H1 (cell line): Measurements from ENCODE around the gene SYT14. TPM values are rescaled to one million over a fixed set of nuclear protein-coding genes. Genes with fewer than 3 reads are reported as not detected.
A peak's percentile ranks its signal among the peaks of the same experiment; 100 is the strongest.

Source experiments
- CTCF ChIA-PET: fragments of 300-600 bp; sonication (Branson Sonifier 250); formaldehyde crosslinking; loops from one replicate; lab custom pipeline; 2021; ENCODE audit not compliant: partially characterized antibody; lab: Charles Lee
- POLR2A ChIA-PET: fragments of 300-600 bp; sonication (Branson Sonifier 250); formaldehyde crosslinking; loops from one replicate; lab custom pipeline; 2021; ENCODE audit warnings: inconsistent platforms; ENCODE audit not compliant: partially characterized antibody; lab: Charles Lee
- DNase-seq, 2 experiments: peaks; one replicate each; pipeline versions ENCODE4 v3.0.0 to v3.0.0-alpha.2; 2010 to 2022; ENCODE audit warnings: low spot score in 2 of 2, low read depth in 1 of 2, mixed read lengths in 1 of 2
- FAIRE-seq: peaks from 2 replicates; lab custom pipeline; 2011; peaks lifted over from hg19 to GRCh38; lab: Jason Lieb, UNC
- H2AFZ ChIP-seq: 2 replicates; pipeline ENCODE4 v1.8.1; 2012; ENCODE audit warnings: low read length, inconsistent platforms
- H2AK5ac ChIP-seq: 2 replicates; pipeline ENCODE4 v1.6.1; 2013; ENCODE audit warnings: low read depth, low read length
- H2BK120ac ChIP-seq: replicated peaks from 2 replicates; pipeline ENCODE3; 2013; ENCODE audit warnings: low read depth, low read length, inconsistent platforms
- H2BK12ac ChIP-seq: 2 replicates; pipeline ENCODE4 v1.6.1; 2013; ENCODE audit warnings: low read depth, low read length
- H2BK15ac ChIP-seq: 2 replicates; pipeline ENCODE4 v1.6.1; 2013; ENCODE audit warnings: low read length
- H2BK20ac ChIP-seq: 2 replicates; pipeline ENCODE4 v1.6.1; 2013; ENCODE audit warnings: low read length
- H2BK5ac ChIP-seq: 2 replicates; pipeline ENCODE4 v1.6.1; 2013; ENCODE audit warnings: low read depth, low read length
- H3K14ac ChIP-seq: 2 replicates; pipeline ENCODE4 v1.6.1; 2013; ENCODE audit warnings: inconsistent platforms; ENCODE audit not compliant: insufficient read length
- H3K18ac ChIP-seq: 2 replicates; pipeline ENCODE4 v1.6.1; 2013; ENCODE audit warnings: low read length; ENCODE audit errors: extremely low read depth
- H3K23ac ChIP-seq: 2 replicates; pipeline ENCODE4 v1.6.1; 2013; ENCODE audit warnings: inconsistent platforms; ENCODE audit not compliant: insufficient read length
- H3K23me2 ChIP-seq: 2 replicates; pipeline ENCODE4 v1.6.1; 2013; ENCODE audit warnings: low read depth, low read length
- H3K27ac ChIP-seq: 2 replicates; pipeline ENCODE4 v1.6.1; 2011; ENCODE audit warnings: low read depth, low read length, inconsistent platforms
- H3K27me3 ChIP-seq, 4 experiments: replicated peaks in 1 of 4; 1 replicate in 1 of 4; 2 replicates in 3 of 4; pipeline versions ENCODE4 v1.6.1 to v1.8.1; 2011 to 2013; ENCODE audit warnings: low read length in 3 of 4, mild to moderate bottlenecking in 3 of 4, inconsistent platforms in 2 of 4, mixed read lengths in 2 of 4, moderate library complexity in 1 of 4; ENCODE audit not compliant: control insufficient read depth in 3 of 4, insufficient read depth in 3 of 4; ENCODE audit errors: extremely low read depth in 1 of 4
- H3K36me3 ChIP-seq, 4 experiments: 2 replicates each; pipeline versions ENCODE4 v1.6.1 to v1.8.1; 2011 to 2013; ENCODE audit warnings: mild to moderate bottlenecking in 4 of 4, low read length in 3 of 4, moderate library complexity in 2 of 4, control low read depth in 1 of 4, inconsistent platforms in 1 of 4; ENCODE audit not compliant: insufficient read depth in 4 of 4, control insufficient read depth in 2 of 4
- H3K4ac ChIP-seq: replicated peaks from 2 replicates; pipeline ENCODE3; 2013; ENCODE audit warnings: low read length, low read depth, mixed read lengths, inconsistent platforms; ENCODE audit not compliant: insufficient read length
- H3K4me1 ChIP-seq, 4 experiments: replicated peaks in 1 of 4; 1 replicate in 1 of 4; 2 replicates in 3 of 4; pipeline versions ENCODE4 v1.6.1 to v1.8.1; 2011 to 2013; ENCODE audit warnings: low read length in 3 of 4, inconsistent platforms in 2 of 4, mixed read lengths in 1 of 4; ENCODE audit not compliant: insufficient read depth in 4 of 4, control insufficient read depth in 3 of 4
- H3K4me2 ChIP-seq, 2 experiments: 2 replicates each; pipeline versions ENCODE4 v1.6.1 to v1.8.1; 2011 to 2013; ENCODE audit warnings: low read depth in 2 of 2, low read length in 2 of 2, control low read depth in 1 of 2, inconsistent platforms in 1 of 2, mild to moderate bottlenecking in 1 of 2; ENCODE audit not compliant: insufficient read depth in 1 of 2
- H3K4me3 ChIP-seq, 4 experiments: fragments of 200-600, 300-600 bp in 1 of 4; sonication (generic), shearing (Covaris generic), sonication (Bioruptor Twin) in 1 of 4; 2 replicates each; pipeline versions ENCODE4 v1.5.1 to v1.8.1; 2011 to 2016; ENCODE audit warnings: low read length in 4 of 4, low read depth in 3 of 4, control low read depth in 2 of 4, inconsistent platforms in 2 of 4, mild to moderate bottlenecking in 2 of 4, mixed read lengths in 1 of 4, moderate library complexity in 1 of 4; ENCODE audit not compliant: insufficient read depth in 2 of 4; ENCODE audit errors: extremely low read depth in 1 of 4
- H3K56ac ChIP-seq: replicated peaks from 2 replicates; pipeline ENCODE3; 2013; ENCODE audit warnings: low read depth, mild to moderate bottlenecking, mixed read lengths, low read length, inconsistent platforms; ENCODE audit not compliant: insufficient read length
- H3K79me1 ChIP-seq: 2 replicates; pipeline ENCODE4 v1.6.1; 2013; ENCODE audit warnings: low read depth, low read length, control low read depth
- H3K79me2 ChIP-seq, 2 experiments: 2 replicates each; pipeline versions ENCODE4 v1.6.1 to v1.8.1; 2012 to 2013; ENCODE audit warnings: low read length in 2 of 2, mild to moderate bottlenecking in 2 of 2, inconsistent platforms in 1 of 2; ENCODE audit not compliant: insufficient read depth in 2 of 2, control insufficient read depth in 1 of 2
- H3K9ac ChIP-seq, 4 experiments: replicated peaks in 1 of 4; 1 replicate in 1 of 4; 2 replicates in 3 of 4; pipeline versions ENCODE4 v1.6.1 to v1.8.1; 2011 to 2013; ENCODE audit warnings: low read depth in 3 of 4, low read length in 3 of 4, control low read depth in 2 of 4, mild to moderate bottlenecking in 2 of 4, moderate library complexity in 2 of 4, inconsistent platforms in 1 of 4; ENCODE audit errors: extremely low read depth in 1 of 4
- H3K9me3 ChIP-seq, 2 experiments: 2 replicates each; pipeline versions ENCODE4 v1.6.1 to v1.8.1; 2012 to 2013; ENCODE audit warnings: mild to moderate bottlenecking in 2 of 2, moderate library complexity in 2 of 2, control low read depth in 1 of 2, inconsistent platforms in 1 of 2, low read depth in 1 of 2, low read length in 1 of 2, mixed read lengths in 1 of 2; ENCODE audit not compliant: insufficient read depth in 2 of 2
- H4K20me1 ChIP-seq, 2 experiments: replicated peaks in 1 of 2; 2 replicates each; pipeline versions ENCODE3 to v1.8.1; 2011 to 2013; ENCODE audit warnings: inconsistent platforms in 2 of 2, low read length in 2 of 2, mild to moderate bottlenecking in 1 of 2; ENCODE audit not compliant: insufficient read depth in 2 of 2, control insufficient read depth in 1 of 2
- H4K5ac ChIP-seq: 2 replicates; pipeline ENCODE4 v1.6.1; 2013; ENCODE audit warnings: low read length, low read depth, mixed read lengths, inconsistent platforms; ENCODE audit not compliant: insufficient read length
- H4K8ac ChIP-seq: 2 replicates; pipeline ENCODE4 v1.8.0; 2013; ENCODE audit warnings: mild to moderate bottlenecking, moderate library complexity, low read length, inconsistent platforms; ENCODE audit not compliant: insufficient read depth; ENCODE audit errors: extremely low read depth
- H4K91ac ChIP-seq: replicated peaks from 2 replicates; pipeline ENCODE3; 2013; ENCODE audit warnings: low read length, mixed read lengths, inconsistent platforms; ENCODE audit not compliant: insufficient read length
- BRCA1 ChIP-seq: IDR thresholded peaks from 2 replicates; pipeline ENCODE4 v1.6.1; 2012; ENCODE audit warnings: low read depth, low read length, improper control_type of control experiment
- CEBPB ChIP-seq: IDR thresholded peaks from 2 replicates; pipeline ENCODE4 v1.6.1; 2012; ENCODE audit warnings: low read depth, low read length
- CHD2 ChIP-seq: IDR thresholded peaks from 2 replicates; pipeline ENCODE4 v1.6.1; 2012; ENCODE audit warnings: low read length, improper control_type of control experiment
- EGR1 ChIP-seq: IDR thresholded peaks from 2 replicates; pipeline ENCODE4 v1.6.1; 2011; ENCODE audit warnings: low read depth, low read length, borderline replicate concordance
- FOSL1 ChIP-seq: IDR thresholded peaks from 2 replicates; pipeline ENCODE4 v1.6.1; 2011; ENCODE audit warnings: mild to moderate bottlenecking, low read depth, low read length, moderate library complexity; ENCODE audit not compliant: insufficient read depth
- GTF2F1 ChIP-seq: IDR thresholded peaks from 2 replicates; pipeline ENCODE4 v1.6.1; 2012; ENCODE audit warnings: low read depth, low read length, improper control_type of control experiment, borderline replicate concordance
- KDM5A ChIP-seq: fragments of 200-600 bp; IDR thresholded peaks from 2 replicates; pipeline ENCODE4 v1.7.1; 2012; ENCODE audit warnings: mild to moderate bottlenecking, low read length, inconsistent platforms, mixed read lengths
- MAFK ChIP-seq: IDR thresholded peaks from 2 replicates; pipeline ENCODE4 v1.6.1; 2012; ENCODE audit warnings: low read depth, mild to moderate bottlenecking, improper control_type of control experiment, low read length
- NANOG ChIP-seq: IDR thresholded peaks from 2 replicates; pipeline ENCODE4 v1.6.1; 2011; ENCODE audit warnings: low read length, low read depth, mild to moderate bottlenecking, inconsistent platforms; ENCODE audit not compliant: insufficient read depth, poor library complexity, severe bottlenecking
- RBBP5 ChIP-seq: IDR thresholded peaks from 2 replicates; pipeline ENCODE4 v1.7.1; 2012; ENCODE audit warnings: low read depth, mild to moderate bottlenecking, inconsistent platforms, low read length, moderate library complexity, borderline replicate concordance
- RNF2 ChIP-seq: fragments of 200-900, 300-1000 bp; sonication (generic); IDR thresholded peaks from 2 replicates; pipeline ENCODE4 v1.7.1; 2016; ENCODE audit warnings: borderline replicate concordance, low read depth, mild to moderate bottlenecking, antibody characterized with exemption, low read length; ENCODE audit not compliant: poor library complexity, severe bottlenecking; ENCODE audit errors: missing control alignments
- WGBS, 2 experiments: shearing (Covaris generic) in 1 of 2; methylation state at CpG; one replicate each; pipeline versions ENCODE4 v1.1.6 to v1.1.7; 2013 to 2015; ENCODE audit warnings: low lambda C conversion rate in 2 of 2, mixed read lengths in 2 of 2, inconsistent platforms in 1 of 2, low coverage in 1 of 2, missing lambda C conversion rate in 1 of 2; ENCODE audit not compliant: insufficient replicate concordance in 2 of 2, insufficient coverage in 1 of 2, insufficient read length in 1 of 2; ENCODE audit errors: extremely low coverage in 1 of 2, missing lambda C conversion rate in 1 of 2; 5-methylcytosine and 5-hydroxymethylcytosine counted together
- polyA plus RNA-seq, 7 experiments: library from polyadenylated mRNA; depleted of rRNA in 3 of 7; stranded (reverse) in 5 of 7; unstranded in 2 of 7; fragments of >200 nt in 5 of 7; fragments of 200-250 nt in 2 of 7; gene quantifications; 1 replicate in 5 of 7; 2 replicates in 1 of 7; 4 replicates in 1 of 7; pipeline versions ENCODE4 v1.2.1 to v1.2.3, GENCODE V29; 2011 to 2013; ENCODE audit warnings: missing spikeins in 2 of 7, mixed read lengths in 2 of 7
- total RNA-seq: library from RNA; stranded (reverse); fragmentation: NEBNext Ultra II Directional; extraction: Animal tissue kit (Norgen Biotek cat#: 25700); gene quantifications from 2 replicates; pipeline ENCODE4 v1.2.1, GENCODE V29; 2021
- TF ChIP-seq, protein P1 (sequence below): IDR thresholded peaks from 2 replicates; pipeline ENCODE4 v1.6.1; 2012; ENCODE audit warnings: inconsistent platforms

SYT14 gene
- total and polyA plus RNA-seq, 2 of the 8 experiments (the other 6 are each of a cell fraction or from before 2014, with no cell fraction given): 2.3 to 18.4 TPM

DNA sequence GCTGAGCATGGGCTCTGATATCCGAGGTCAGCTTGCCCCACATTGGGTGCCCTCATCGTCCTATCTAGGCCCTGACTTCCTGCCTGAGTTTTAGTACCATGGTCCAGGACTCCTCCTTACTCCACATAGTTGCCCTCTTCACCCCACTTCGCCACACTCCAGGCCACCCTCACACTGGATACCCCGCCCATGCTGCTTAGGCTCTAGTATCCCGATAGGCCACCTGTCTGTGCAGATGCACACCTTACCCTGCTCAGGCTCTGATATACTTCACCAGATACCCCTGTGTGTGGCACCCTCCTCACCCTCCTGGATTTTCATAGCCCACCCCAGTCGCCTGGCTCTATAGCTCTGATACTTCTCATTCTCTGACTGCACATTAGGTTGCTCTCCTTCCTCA, 149.0 kb downstream of the SYT14 start:
- Histone ChIP-seq H4K8ac (no peak overlapping the region), H2BK20ac (no peak overlapping the region), H3K4me3 (no peak overlapping the region), H3K18ac (no peak overlapping the region), H4K91ac (no peak overlapping the region), H3K36me3 (no peaks in the 10 kb centered on the region), H3K9ac (no peak overlapping the region), H2BK5ac (peak overlapping the region; percentile 24; the same call in 1 of the 2 replicates), H2BK12ac (no peak overlapping the region), H3K27ac (no peak overlapping the region), H2AK5ac (no peak overlapping the region), H2BK15ac (no peak overlapping the region), H2AFZ (no peak overlapping the region), H3K4me2 (no peak overlapping the region), H3K56ac (no peak overlapping the region), H2BK120ac (no peak overlapping the region), H3K79me2 (no peaks in the 10 kb centered on the region), H3K14ac (no peak overlapping the region), H4K20me1 (peaks cover 0 to 2% of the 10 kb centered on the region in 2 experiments), H4K5ac (no peak overlapping the region), H3K23ac (no peak overlapping the region), H3K4ac (no peak overlapping the region), H3K9me3 (no peaks in the 10 kb centered on the region), H3K27me3 (no peaks in the 10 kb centered on the region), H3K4me1 (no peaks in the 10 kb centered on the region), H3K79me1 (no peaks in the 10 kb centered on the region), H3K23me2 (no peaks in the 10 kb centered on the region)
- WGBS, 2 experiments: 91% methylated on average over 6 of the region's 6 CpGs; no CpG with 5 or more reads in 1 of the 2 experiments
- TF ChIP-seq EGR1: no peak
- TF ChIP-seq, protein P1, sequence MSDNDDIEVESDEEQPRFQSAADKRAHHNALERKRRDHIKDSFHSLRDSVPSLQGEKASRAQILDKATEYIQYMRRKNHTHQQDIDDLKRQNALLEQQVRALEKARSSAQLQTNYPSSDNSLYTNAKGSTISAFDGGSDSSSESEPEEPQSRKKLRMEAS: no peak
- no peak for TF ChIP-seq NANOG
- no peak for TF ChIP-seq GTF2F1
- no peak for TF ChIP-seq RNF2
- TF ChIP-seq KDM5A: no peak
- no peak for TF ChIP-seq FOSL1
- TF ChIP-seq BRCA1: no peak
- no peak for TF ChIP-seq CHD2
- no peak for TF ChIP-seq CEBPB
- TF ChIP-seq RBBP5: no peak
- TF ChIP-seq MAFK: no peak
- POLR2A ChIA-PET: no interaction called here
- DNase-seq (no peak), FAIRE-seq (no peak)
- CTCF ChIA-PET: interaction anchor here (1.3 kb wide), 1 partner anchor 9 kb away, joined by 4 read pairs; no protein-coding TSS in a partner anchor
